GM21390 (cell line): ENCODE data around the gene EPHA4.

ENCODE experiments used
- ATAC-seq: cut with Tn5 transposase; IDR thresholded peaks from one replicate; pipeline ENCODE4 v1.9.1; 2021; ENCODE audit not compliant: unreplicated experiment

The EPHA4 gene

DNA sequence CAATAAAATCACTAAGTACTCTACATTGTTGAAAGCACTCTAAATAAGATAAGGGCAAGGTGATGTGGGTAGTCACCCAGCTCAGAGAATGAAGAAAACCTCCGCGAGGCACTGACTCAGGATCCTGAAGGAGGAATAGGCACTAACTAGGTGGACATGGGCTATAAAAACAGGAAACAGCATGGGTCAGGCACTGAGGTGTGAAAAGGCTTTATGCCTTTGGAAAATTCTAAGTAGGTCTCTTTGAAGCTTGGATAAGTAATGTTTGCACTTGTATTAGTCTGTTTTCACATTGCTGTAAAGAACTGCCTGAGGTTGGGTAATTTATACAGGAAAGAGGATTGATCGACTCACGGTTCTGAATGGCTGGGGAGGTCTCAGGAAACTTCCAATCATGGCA lies 161.6 kb downstream of the EPHA4 start:
- no peak for ATAC-seq

DNA sequence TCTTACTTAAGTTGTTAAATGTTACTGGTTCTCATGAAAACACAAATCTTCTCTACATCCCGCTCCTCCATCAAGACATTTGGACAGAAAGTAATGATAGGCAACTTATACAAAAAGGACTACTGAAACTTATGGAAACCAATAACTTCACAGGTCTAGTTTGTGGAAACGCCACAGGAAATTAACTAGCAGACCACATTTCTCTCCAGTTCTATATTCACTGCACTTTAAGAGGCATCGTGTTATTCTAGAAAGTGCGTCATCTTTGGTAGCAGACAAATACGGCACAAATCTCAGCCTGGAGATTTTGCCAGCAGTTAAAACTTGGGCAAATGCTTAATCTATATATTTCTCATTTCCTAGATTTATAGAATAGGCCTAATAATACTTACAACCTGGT lies 164.3 kb downstream of the EPHA4 start:
- ATAC-seq, result no peak

DNA sequence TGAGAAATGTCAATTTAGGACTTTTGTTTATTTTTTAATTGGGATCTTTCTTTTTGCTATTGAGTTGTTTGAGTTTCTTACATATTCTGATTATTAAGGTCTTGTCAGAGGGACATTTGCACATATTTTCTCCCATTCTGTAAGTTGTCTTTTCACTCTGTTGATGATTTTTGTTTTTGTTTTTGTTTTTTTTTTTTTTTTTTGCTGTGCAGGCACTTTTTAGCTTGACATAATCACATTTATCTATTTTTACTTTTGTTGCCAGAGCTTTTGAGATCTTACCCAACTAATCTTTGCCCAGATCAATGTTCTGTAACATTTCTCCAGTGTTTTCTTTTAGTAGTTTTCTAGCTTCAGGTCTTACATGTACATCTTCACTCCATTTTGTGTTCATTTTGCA lies 166.6 kb downstream of the EPHA4 start:
- no peak for ATAC-seq

DNA sequence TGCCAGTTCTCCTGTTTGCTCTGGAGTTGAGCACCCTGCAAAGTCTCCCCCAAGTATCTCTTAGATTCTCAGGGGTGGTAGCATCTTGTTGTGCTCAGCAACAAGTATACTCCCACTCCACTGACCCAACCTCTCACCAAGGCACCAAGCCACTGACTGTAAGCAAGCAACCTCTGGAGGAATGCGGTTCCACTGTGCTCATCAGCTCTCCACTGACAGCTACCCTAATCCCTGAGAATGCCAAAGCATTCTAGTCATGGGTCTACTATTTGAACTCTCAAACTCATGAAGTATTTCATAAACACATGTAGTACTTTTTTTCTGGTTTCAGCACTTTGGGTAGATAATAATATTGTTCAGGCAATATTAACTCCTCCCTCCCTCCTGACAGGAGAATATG lies 170.0 kb downstream of the EPHA4 start:
- no peak for ATAC-seq

DNA sequence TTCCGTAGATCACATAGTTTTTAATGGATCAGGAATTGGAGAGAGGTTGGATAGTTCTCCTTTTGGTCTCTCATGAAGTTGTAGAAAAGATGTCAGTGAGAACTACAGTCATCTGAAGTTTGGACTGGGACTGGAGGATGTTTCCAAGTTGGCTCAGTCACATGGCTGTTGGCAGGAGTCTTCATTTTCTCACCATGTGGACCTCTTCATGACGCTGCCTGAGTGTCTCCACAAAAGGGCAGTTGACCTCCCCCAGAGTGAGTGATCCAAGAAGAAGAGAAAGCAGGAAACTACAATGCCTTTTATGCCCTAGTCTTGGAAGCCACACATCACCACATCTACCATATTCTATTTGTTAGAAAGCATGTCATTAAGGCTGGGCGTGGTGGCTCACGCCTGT lies 171.7 kb downstream of the EPHA4 start:
- no peak for ATAC-seq

DNA sequence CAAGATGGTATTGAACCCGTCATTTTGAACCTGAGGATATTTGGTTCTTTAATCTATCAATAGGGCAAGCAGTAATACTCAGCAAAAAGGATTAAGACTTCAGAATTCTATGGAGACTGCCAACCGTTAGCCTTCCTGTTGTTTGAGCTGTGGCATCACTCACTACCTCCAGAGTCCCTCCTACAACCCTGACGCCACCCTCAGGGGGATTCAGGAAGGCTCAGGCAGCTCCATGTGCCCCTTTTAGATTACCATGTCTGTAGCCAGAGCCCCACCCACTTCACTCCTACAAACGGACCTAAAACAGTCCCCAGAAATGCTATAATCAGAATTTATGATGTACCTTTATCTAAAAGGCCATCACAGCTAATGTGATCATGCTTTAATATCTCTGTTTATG lies 172.9 kb downstream of the EPHA4 start:
- no peak for ATAC-seq

DNA sequence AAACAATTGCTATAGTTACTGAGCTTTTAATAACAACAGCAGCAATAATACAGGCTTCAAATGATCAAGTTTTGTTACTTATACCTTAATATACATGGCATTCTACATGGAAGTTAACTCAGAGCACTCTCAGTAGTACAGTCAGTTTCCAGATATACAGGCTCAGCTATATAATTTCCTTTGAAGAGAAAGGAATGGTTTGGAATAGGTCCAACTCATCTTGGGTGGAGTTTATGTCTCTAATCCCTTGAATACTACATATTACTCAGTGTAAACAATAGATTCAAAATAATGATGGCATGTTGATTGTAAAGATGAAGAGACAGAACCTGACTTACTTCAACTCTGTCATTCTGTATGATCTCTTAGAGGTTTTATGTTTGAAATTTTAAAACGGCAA lies 174.9 kb downstream of the EPHA4 start:
- no peak for ATAC-seq

DNA sequence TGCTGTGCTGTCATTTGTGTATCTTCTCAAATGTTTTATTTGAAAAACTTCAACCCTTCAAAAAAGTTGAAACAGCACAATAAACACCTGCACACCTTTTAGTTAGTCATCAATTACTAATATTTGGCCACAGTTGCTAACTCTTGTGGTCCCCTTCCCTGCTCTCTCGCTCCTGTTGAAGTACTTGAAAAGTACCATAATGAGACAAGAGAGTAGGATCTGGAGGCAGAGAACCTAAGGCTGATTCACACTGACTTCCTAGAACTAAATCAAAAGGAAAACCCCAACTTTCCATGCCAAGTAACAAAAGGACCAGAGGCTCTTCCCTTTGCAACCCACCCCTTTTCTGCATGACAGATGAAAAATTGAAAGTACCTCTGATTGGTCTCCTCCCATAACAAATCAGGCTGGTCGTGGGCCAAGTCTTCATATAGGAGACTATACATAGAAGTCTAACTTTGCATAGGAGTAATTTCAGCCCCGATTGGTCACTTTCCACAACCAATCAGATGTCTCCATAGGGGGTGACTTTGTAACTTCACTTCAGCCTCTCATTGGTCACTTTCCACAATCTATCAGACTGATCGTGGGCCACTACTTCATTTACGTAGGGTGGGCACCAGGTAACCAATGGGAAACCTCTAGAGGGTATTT lies 179.7 kb downstream of the EPHA4 start:
- ATAC-seq, result no peak

DNA sequence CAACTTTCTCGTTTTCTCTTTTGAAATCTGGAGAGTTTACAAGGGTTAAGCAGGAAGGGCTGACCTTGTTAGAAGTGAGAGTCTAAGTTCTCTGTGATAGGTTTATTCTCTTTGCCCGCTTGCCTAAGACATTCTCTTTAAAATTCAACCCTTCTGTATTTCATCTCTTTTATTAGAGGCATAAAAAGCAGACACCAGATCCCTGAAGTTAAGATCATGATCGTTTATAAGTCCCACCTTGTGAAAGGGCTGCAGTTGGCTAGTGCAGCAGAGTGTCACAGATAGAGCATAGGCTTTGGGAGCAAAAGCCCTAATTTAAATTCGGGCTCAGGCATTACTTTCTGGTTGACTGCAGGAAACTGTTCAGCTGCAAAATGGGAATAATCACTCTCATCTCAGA lies 181.2 kb downstream of the EPHA4 start:
- ATAC-seq, result no peak

DNA sequence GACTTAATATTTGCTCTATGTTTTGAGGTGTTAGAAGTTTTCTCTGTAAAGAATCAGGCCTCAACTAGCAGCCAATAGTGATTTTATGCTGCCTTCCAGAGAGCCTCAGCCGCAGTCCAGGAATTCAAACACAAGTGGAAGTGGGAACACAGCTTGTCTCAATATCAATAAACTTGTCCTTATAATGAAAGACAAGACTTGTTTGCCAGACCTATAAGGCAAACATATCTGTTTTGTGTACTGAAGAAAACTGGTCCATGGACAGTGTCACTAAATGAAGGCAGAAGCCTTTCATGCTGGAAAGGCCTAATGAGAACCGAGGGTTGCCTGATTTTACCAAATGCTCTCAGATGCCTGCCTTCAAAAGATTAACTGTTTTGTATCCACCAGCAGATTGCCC lies 182.2 kb downstream of the EPHA4 start:
- ATAC-seq, result no peak

DNA sequence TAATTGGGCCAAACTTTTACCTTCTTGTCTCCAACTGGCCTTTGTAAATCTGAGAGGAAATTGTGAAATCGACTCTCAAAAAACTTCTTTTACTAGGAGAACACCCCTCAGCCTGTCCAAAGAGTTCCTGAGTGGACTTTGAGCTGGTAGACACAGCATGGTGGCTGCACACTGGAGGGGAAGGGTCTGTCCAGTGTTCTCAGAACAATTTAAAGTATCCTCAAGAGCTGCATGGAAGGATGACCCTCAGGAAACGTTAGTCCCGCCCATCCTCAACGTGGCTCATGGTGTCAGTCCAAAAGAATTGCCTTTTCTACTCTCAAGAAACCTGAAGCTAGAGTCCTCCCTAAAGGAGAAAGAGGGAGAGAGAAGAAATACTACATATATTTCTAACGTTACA lies 182.7 kb downstream of the EPHA4 start:
- no peak for ATAC-seq

DNA sequence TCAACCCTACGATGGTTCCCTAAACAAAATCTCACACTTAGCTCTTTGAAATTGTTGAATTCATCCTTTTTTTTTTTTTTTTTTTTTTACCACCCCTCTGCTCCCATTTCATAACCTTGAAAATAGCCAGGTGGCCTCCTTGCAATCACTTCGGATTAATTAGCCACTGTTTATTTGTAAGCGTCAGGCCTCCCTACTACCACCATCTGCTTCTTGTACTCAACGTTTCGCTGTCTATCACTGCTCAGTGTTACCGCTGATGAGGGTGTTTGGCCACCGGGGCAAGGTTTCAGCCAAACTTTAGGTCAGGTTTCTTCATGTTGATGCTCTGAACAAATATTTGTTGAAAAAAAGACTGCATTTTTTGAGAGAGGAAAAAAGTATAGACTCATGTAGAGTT lies 183.2 kb downstream of the EPHA4 start:
- no peak for ATAC-seq

DNA sequence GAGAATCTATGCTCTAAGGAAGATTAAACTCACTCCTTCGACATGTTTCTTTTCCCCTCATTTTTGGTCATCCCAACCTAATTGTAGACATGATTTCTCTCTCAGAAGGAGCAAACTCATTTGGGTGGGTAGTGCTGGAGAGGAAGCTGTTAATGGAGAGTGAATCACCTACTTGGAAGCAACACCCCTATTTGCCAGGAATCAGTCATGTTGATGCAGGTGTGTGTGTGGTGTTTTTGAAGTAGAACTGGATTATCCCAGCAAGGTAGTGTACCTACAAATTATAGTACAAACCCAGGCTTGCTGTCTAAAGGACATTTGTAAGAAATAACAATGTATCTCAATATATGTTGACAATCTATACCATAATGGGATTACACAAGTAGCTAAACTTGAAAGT lies 186.4 kb downstream of the EPHA4 start:
- ATAC-seq, result no peak

DNA sequence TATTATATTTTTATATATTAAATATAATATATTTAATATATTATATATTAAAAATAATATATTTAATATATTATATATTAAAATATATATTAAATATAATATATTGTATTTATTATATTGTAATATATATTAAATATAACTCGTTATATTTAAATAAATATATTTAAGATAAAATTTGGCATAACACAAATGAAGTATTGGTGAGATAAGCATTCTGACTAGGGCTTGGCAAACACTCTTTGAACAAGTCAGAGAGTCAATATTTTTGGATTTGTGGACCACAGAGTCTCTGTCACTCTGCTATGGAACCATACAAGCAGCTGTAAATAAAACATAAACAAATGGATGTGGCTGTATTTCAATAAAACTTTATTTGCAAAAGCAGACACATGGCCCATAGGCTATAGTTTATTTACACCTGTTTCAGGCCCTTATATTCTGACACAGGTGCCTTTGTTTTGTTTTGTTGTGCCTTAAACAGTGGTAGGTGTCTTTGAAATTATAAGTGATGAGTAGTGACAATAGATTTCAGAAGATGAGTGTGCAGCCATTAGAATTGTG lies 190.1 kb downstream of the EPHA4 start:
- no peak for ATAC-seq

DNA sequence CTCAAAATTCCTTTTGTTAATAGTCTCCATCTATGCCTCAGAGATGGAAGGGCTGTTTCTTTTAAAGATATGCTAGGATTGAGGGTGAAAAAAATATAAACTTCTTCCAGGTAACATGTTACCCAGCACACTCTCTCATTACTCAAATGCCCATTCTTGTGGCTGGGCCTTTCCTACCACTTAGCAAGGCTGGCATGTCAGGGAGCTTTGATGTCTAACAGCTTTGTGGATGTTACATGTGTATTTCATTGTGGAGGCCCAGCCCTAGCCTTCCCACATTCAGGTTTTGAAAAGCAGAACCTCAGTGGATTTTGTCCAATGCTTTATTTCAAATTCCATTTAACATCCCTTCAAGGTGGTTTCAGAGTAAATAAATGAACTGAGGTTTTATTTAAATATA lies 191.4 kb downstream of the EPHA4 start:
- ATAC-seq, result no peak

DNA sequence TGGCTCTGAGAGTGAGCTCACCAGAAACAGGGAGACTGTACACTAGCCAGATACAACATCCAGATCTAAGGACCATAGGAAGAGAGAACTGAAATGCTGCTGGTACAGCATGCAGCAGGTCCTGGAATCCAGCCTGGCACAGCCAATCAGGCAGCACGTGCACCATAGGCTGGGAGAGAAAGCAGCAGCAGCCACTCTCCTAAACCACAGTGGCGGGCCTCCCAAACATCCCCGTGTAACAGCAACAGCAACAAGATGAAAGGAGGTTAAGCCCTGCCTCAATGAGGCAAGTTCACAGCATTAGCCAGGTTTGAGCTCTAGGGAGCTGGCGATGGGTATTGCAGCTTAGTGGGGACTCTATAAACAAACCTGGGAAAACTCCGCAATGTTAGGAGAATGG lies 192.0 kb downstream of the EPHA4 start:
- ATAC-seq, result no peak

DNA sequence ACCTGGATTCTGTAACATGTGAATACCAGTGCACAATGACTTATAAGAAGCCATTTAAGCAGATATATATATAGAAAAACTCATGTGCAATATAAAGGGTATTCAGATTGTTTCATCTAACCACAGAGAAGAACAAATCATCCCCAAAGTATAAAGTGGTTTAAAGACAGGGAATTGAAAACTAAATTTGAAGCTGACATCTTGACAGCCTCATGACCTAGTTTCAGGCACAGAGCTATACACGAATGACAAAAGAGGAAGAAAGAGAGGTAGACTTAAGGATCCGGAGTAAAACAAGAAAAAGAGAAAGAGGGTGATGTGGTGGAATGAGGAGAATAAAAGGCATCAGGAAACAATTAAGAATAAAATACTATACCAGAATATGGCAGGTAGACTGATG lies 194.5 kb downstream of the EPHA4 start:
- ATAC-seq, result no peak

DNA sequence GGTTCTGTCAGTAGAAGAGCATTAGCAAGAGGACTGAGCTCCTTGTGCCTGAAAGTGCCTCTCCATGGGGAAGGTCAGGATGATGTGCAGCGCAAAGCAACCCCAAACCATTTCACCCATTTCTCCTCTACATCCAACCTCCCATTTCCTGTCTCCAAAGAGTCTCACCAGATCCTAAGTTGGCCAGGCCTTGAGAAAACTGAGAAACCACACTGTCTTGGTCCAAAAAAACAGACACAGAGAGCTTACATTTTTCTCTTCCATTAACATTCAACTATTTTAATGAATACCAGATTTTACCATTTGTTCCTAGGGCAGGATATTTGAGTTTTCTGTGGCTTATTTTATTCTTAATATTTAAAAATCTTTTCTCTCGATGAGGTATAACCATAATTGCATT lies 195.0 kb downstream of the EPHA4 start:
- ATAC-seq, result no peak

DNA sequence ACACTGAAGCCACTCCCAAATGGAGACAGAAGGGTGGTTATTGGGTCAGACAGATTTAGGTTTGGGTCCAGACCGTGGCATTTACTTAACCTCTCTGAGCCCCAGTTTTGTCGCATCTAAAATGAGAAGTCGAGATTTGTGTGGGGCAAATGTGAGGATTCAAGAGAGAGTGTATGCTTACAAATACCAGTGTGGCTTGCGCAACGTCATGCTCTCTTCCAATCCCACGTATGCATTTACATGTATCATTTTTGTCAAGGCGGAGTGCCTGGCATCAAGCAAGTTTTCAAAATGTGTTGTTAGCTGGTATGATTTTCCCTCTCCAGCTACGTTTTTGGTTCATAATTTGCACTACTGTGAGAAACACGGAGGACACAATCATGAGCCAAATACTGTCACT lies 197.9 kb downstream of the EPHA4 start:
- ATAC-seq, result no peak

DNA sequence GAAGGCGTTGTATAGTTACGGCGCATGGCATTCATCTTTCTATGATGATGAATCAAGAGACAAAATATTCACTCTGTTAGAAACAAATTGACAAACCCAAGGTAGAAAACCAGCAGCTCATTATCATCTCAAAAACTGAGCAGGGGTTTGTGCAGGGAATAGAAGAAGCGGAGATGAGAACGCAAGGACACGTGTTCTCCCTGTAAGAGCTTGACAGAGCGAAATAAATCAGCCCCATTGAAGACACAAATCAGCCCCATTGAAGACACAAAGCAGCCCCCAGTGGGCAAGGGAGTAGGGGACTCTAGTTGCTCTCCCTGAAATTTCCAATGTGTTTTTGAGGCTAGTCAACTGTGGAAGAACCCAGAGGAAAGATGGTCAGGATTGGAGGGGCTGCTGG lies 199.2 kb downstream of the EPHA4 start:
- no peak for ATAC-seq

DNA sequence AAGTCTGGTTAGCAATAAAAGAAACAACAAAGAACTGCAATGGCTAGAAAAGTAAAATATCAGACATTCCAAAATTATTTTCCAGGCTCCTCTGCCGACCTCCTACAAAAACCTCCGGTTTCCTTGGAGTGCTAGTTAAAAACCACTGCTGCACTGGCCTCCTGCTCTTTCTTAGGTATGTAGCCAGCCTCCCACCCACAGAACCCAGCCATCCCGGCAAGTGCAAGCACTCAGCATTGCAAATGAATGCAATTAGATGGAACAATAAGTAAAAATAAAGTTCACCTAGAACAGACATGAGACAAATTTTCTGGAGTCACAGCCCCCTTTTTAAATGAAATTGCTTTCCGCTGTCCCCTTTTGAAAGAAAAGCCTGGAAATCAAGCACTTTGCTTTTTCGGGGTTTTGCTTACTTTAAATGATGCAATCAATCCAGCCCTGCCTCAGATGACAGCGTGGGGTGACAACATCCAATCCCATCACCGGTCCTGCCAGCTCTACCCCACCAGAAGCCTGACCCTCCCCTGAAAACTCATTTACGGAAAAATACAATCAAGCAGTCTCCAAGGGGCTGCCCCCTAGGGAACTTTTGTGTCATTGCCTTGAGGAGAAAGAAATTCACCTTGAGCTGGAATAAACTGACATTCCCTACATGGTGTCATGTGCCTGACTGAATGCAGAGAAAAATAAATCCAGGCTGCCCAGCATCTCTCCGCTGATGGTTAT lies 199.8 kb downstream of the EPHA4 start:
- ATAC-seq, result no peak

DNA sequence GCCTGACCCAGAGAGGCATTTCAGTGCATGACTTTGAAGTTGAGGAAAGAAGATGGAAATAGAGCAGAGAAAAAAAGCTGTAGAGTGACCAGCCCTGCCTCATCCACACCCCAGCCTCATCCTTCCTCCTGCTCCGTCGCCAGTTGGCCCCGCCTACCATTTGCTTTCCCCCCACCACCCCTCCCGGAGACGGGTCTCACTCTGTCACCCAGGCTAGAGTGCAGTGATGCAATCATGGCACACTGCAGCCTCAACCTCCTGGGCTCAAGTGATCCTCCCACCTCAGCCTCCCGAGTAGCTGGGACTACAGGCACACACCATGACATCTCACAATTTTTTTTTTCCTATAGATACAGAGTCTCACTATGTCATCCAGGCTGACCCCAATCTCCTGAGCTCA lies 200.8 kb downstream of the EPHA4 start:
- no peak for ATAC-seq

DNA sequence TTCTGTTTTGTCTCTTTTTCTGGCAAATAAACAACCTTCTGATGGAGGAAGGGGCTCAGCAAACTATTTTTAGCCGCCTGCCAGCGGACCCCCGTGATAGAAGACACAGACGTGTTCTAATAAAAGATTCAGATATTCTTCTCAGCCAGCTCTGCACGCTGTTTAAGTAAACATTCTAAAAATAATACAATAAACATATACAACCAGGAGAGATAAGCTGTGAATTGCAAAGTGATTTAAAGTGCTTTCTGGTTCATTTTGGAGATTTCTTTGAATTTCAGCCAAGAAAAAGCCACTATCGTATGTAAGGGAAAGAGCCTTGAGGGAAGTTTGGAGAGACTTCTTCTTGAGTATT lies 201.3 kb downstream of the EPHA4 start:
- no peak for ATAC-seq
